ENCODE results near the gene GLUL. TPM values are rescaled to one million over a fixed set of nuclear protein-coding genes. Genes with fewer than 3 reads are reported as not detected.
"Not testable (repeated sequence)": the region's sequence is repeated elsewhere in the genome, so short reads cannot be mapped to it uniquely, and the experiment has no call there.

Gene GLUL
- total RNA-seq, 2 donors from 2014 or later: 159 to 236 TPM

- Mint-ChIP-seq H3K4me3 (no peak overlapping the region), H3K36me3 (ENCODE audit: low read depth) (no peaks in the 10 kb centered on the region), H3K27ac (no peak overlapping the region), H3K4me1 (no peaks in the 10 kb centered on the region), H3K9me3 (no peaks in the 10 kb centered on the region), H3K27me3 (no peaks in the 10 kb centered on the region)
- ATAC-seq (replicated peaks): no peak
Measured at GRCh38 chr1:182335771-182336566, 55.6 kb downstream of the GLUL start.

GRCh38 chr1:182333071-182333571 lies 58.5 kb downstream of the GLUL start:
- H3K27me3 Mint-ChIP-seq; H3K4me1 Mint-ChIP-seq; H3K27ac Mint-ChIP-seq; H3K4me3 Mint-ChIP-seq; H3K9me3 Mint-ChIP-seq; H3K36me3 Mint-ChIP-seq (ENCODE audit: low read depth); ATAC-seq (replicated peaks): not testable (repeated sequence)

- H3K4me1 Mint-ChIP-seq: no peaks in the 10 kb centered on the region
- ATAC-seq (replicated peaks): no peak
- no peaks in the 10 kb centered on the region for H3K27me3 Mint-ChIP-seq
- H3K4me3 Mint-ChIP-seq: no peak overlapping the region
- H3K9me3 Mint-ChIP-seq: no peaks in the 10 kb centered on the region
- no peak overlapping the region for H3K27ac Mint-ChIP-seq
- no peaks in the 10 kb centered on the region for H3K36me3 Mint-ChIP-seq (ENCODE audit: low read depth)
Measured at GRCh38 chr1:182332261-182333060, 59.1 kb downstream of the GLUL start.

Other genes starting within 250 kb of the GLUL start
- gene TEDDM1, start 8.9 kb upstream of the GLUL start, total RNA-seq: not detected
- gene RGSL1, start 58.4 kb upstream of the GLUL start, total RNA-seq: not detected
- gene RNASEL, start 197.5 kb upstream of the GLUL start, total RNA-seq: 1 to 10 TPM; 2.7 to 8.4 TPM
- 10 to 100 TPM in 1 of 2 donors, 1 to 10 TPM in 1; 9.7 to 32.1 TPM for gene RGS16, start 212.6 kb upstream of the GLUL start, total RNA-seq

Measured in activated T-helper 17 cell treated with anti-CD3 and anti-CD28 coated beads, Interleukin-2, amount 50 U/mL, for 72 hours (primary cell).